T-helper 2 cell treated with Interferon-gamma antibody and Interleukin-4, amounts not matched to agents 5 μg/mL and 100 μg/mL, for 36 hours (primary cell): ENCODE data around the gene ZNF444.
A peak's percentile ranks its signal among the peaks of the same experiment; 100 is the strongest.
"Not testable (repeated sequence)": the region's sequence is repeated elsewhere in the genome, so short reads cannot be mapped to it uniquely, and the experiment has no call there.

Source experiments
- DNase-seq: peaks from one replicate; pipeline ENCODE4 v3.0.0; 2021; ENCODE audit warnings: low spot score
- H3K27ac Mint-ChIP-seq: one replicate; pipeline ENCODE4 v1.8.0; 2021; ENCODE audit warnings: mild to moderate bottlenecking, mixed read lengths
- H3K27me3 Mint-ChIP-seq: one replicate; pipeline ENCODE4 v1.8.0; 2021; ENCODE audit warnings: low read depth, mixed read lengths
- H3K36me3 Mint-ChIP-seq: one replicate; pipeline ENCODE4 v1.8.0; 2021; ENCODE audit warnings: low read depth, mixed read lengths
- H3K4me1 Mint-ChIP-seq: one replicate; pipeline ENCODE4 v1.8.0; 2021; ENCODE audit warnings: low read depth, mixed read lengths
- H3K4me3 Mint-ChIP-seq: one replicate; pipeline ENCODE4 v1.8.0; 2022; ENCODE audit warnings: mild to moderate bottlenecking, moderate library complexity, mixed read lengths
- H3K9me3 Mint-ChIP-seq: one replicate; pipeline ENCODE4 v1.8.0; 2021; ENCODE audit warnings: mixed read lengths

Gene ZNF444

GRCh38 chr19:56101746-56102535, 39.1 kb upstream of the ZNF444 start:
- no peak overlapping the region for H3K27ac Mint-ChIP-seq
- no peak overlapping the region for H3K4me3 Mint-ChIP-seq
- DNase-seq: no peak
- no peaks in the 10 kb centered on the region for H3K27me3 Mint-ChIP-seq
- H3K4me1 Mint-ChIP-seq: peaks cover 8% of the 10 kb centered on the region
- H3K9me3 Mint-ChIP-seq: no peaks in the 10 kb centered on the region
- peaks cover 9% of the 10 kb centered on the region for H3K36me3 Mint-ChIP-seq

- no peak overlapping the region for H3K27ac Mint-ChIP-seq
- H3K36me3 Mint-ChIP-seq: peaks cover 9% of the 10 kb centered on the region
- no peaks in the 10 kb centered on the region for H3K9me3 Mint-ChIP-seq
- peaks cover 11% of the 10 kb centered on the region for H3K4me1 Mint-ChIP-seq
- no peak overlapping the region for H3K4me3 Mint-ChIP-seq
- H3K27me3 Mint-ChIP-seq: no peaks in the 10 kb centered on the region
- no peak for DNase-seq
Observed at GRCh38 chr19:56103027-56103614, 38.0 kb upstream of the ZNF444 start.

- no peaks in the 10 kb centered on the region for H3K9me3 Mint-ChIP-seq
- no peaks in the 10 kb centered on the region for H3K27me3 Mint-ChIP-seq
- H3K36me3 Mint-ChIP-seq: peaks cover 6% of the 10 kb centered on the region
- H3K4me1 Mint-ChIP-seq: peaks cover 11% of the 10 kb centered on the region
- no peak for DNase-seq
- H3K4me3 Mint-ChIP-seq: no peak overlapping the region
- no peak overlapping the region for H3K27ac Mint-ChIP-seq
Observed at GRCh38 chr19:56104423-56104822, 36.7 kb upstream of the ZNF444 start.

- Mint-ChIP-seq H3K27me3 (no peaks in the 10 kb centered on the region), H3K4me1 (peaks cover 11% of the 10 kb centered on the region), H3K9me3 (no peaks in the 10 kb centered on the region), H3K36me3 (peaks cover 6% of the 10 kb centered on the region), H3K27ac (no peak overlapping the region), H3K4me3 (no peak overlapping the region)
- DNase-seq: peak; percentile 32
Observed at GRCh38 chr19:56105090-56105701, 35.9 kb upstream of the ZNF444 start.

- peaks cover 11% of the 10 kb centered on the region for H3K4me1 Mint-ChIP-seq
Observed at GRCh38 chr19:56105831-56106396, 35.2 kb upstream of the ZNF444 start.

GRCh38 chr19:56106397-56106849, 34.7 kb upstream of the ZNF444 start:
- Mint-ChIP-seq H3K27ac (no peak overlapping the region), H3K4me1 (peaks cover 11% of the 10 kb centered on the region), H3K36me3 (peaks cover 5% of the 10 kb centered on the region), H3K9me3 (no peaks in the 10 kb centered on the region), H3K4me3 (no peak overlapping the region), H3K27me3 (no peaks in the 10 kb centered on the region)
- DNase-seq: no peak

More at GRCh38 chr19:56105831-56106396, 35.2 kb upstream of the ZNF444 start:
- not testable (repeated sequence) for H3K9me3 Mint-ChIP-seq, H3K4me3 Mint-ChIP-seq, H3K36me3 Mint-ChIP-seq, H3K27ac Mint-ChIP-seq, H3K27me3 Mint-ChIP-seq, DNase-seq

- Mint-ChIP-seq H3K36me3 (peaks cover 2% of the 10 kb centered on the region), H3K27me3 (no peaks in the 10 kb centered on the region), H3K4me3 (no peak overlapping the region), H3K9me3 (no peaks in the 10 kb centered on the region), H3K27ac (no peak overlapping the region), H3K4me1 (peaks cover 15% of the 10 kb centered on the region)
- DNase-seq: no peak
Observed at GRCh38 chr19:56106993-56107392, 34.1 kb upstream of the ZNF444 start.

GRCh38 chr19:56107626-56108351, 33.3 kb upstream of the ZNF444 start:
- Mint-ChIP-seq H3K36me3 (peaks cover 2% of the 10 kb centered on the region), H3K4me3 (no peak overlapping the region), H3K4me1 (peaks cover 22% of the 10 kb centered on the region), H3K27ac (no peak overlapping the region), H3K27me3 (no peaks in the 10 kb centered on the region), H3K9me3 (no peaks in the 10 kb centered on the region)
- DNase-seq: no peak

GRCh38 chr19:56108447-56109195, 32.5 kb upstream of the ZNF444 start:
- Mint-ChIP-seq H3K27ac (no peak overlapping the region), H3K9me3 (no peaks in the 10 kb centered on the region), H3K4me1 (peaks cover 29% of the 10 kb centered on the region), H3K27me3 (no peaks in the 10 kb centered on the region), H3K4me3 (no peak overlapping the region), H3K36me3 (peaks cover 6% of the 10 kb centered on the region)
- no peak for DNase-seq

GRCh38 chr19:56109226-56109625, 31.9 kb upstream of the ZNF444 start:
- H3K4me3 Mint-ChIP-seq: no peak overlapping the region
- H3K27me3 Mint-ChIP-seq: no peaks in the 10 kb centered on the region
- no peaks in the 10 kb centered on the region for H3K9me3 Mint-ChIP-seq
- no peak overlapping the region for H3K27ac Mint-ChIP-seq
- peaks cover 29% of the 10 kb centered on the region for H3K4me1 Mint-ChIP-seq
- H3K36me3 Mint-ChIP-seq: peaks cover 6% of the 10 kb centered on the region
- DNase-seq: no peak

- no peaks in the 10 kb centered on the region for H3K27me3 Mint-ChIP-seq
- no peak overlapping the region for H3K27ac Mint-ChIP-seq
- no peak overlapping the region for H3K4me3 Mint-ChIP-seq
- H3K36me3 Mint-ChIP-seq: peaks cover 11% of the 10 kb centered on the region
- no peaks in the 10 kb centered on the region for H3K9me3 Mint-ChIP-seq
- H3K4me1 Mint-ChIP-seq: peaks cover 26% of the 10 kb centered on the region
- DNase-seq: no peak
Observed at GRCh38 chr19:56110515-56111448, 30.3 kb upstream of the ZNF444 start.

- peak; percentile 15 for DNase-seq
- H3K4me3 Mint-ChIP-seq: no peak overlapping the region
- H3K36me3 Mint-ChIP-seq: peaks cover 10% of the 10 kb centered on the region
- peak overlapping the region; percentile 67 for H3K27ac Mint-ChIP-seq
- peaks cover 26% of the 10 kb centered on the region for H3K4me1 Mint-ChIP-seq
- no peaks in the 10 kb centered on the region for H3K27me3 Mint-ChIP-seq
- no peaks in the 10 kb centered on the region for H3K9me3 Mint-ChIP-seq
Observed at GRCh38 chr19:56111601-56112312, 29.3 kb upstream of the ZNF444 start.
